A673 (cell line): ENCODE data around the gene FLOT2. TPM values are rescaled to one million over a fixed set of nuclear protein-coding genes. Genes with fewer than 3 reads are reported as not detected.

ENCODE experiments used
- BruUV-seq: library from RNA; stranded (reverse); fragments of 400-500 nt; replicated peaks from 2 replicates; lab custom pipeline; 2021; lab: Mats Ljungman, UMichigan
- CTCF ChIA-PET: fragments of 300-600 bp; sonication (Branson Sonifier 250); formaldehyde crosslinking; loops from one replicate; lab custom pipeline; 2022; ENCODE audit warnings: antibody characterized with exemption; lab: Charles Lee
- POLR2A ChIA-PET: fragments of 300-600 bp; sonication (Branson Sonifier 250); formaldehyde crosslinking; loops from one replicate; lab custom pipeline; 2022; ENCODE audit warnings: antibody characterized with exemption; ENCODE audit not compliant: low non-redundant PET; lab: Charles Lee
- DNase-seq: peaks from one replicate; pipeline ENCODE4 v3.0.0-alpha.2; 2015; ENCODE audit warnings: low spot score
- H3K27ac ChIP-seq: fragments of 200-600 bp; sonication (generic); 2 replicates; pipeline ENCODE4 v1.5.1; 2016; ENCODE audit warnings: mixed run types, low read depth, mild to moderate bottlenecking, mixed read lengths, antibody characterized with exemption, low read length; ENCODE audit not compliant: poor library complexity, severe bottlenecking
- H3K27me3 ChIP-seq: fragments of 200-600 bp; sonication (generic); replicated peaks from 2 replicates; pipeline ENCODE4 v1.6.1; 2017; ENCODE audit warnings: mixed run types, low read depth, mild to moderate bottlenecking, mixed read lengths, antibody characterized with exemption, low read length; ENCODE audit not compliant: insufficient read depth, poor library complexity
- H3K36me3 ChIP-seq: fragments of 200-600 bp; sonication (generic); 2 replicates; pipeline ENCODE4 v1.6.1; 2016; ENCODE audit warnings: mixed run types, mild to moderate bottlenecking, mixed read lengths, antibody characterized with exemption, low read length; ENCODE audit not compliant: insufficient read depth, poor library complexity, severe bottlenecking
- H3K4me1 ChIP-seq: fragments of 200-600 bp; sonication (generic); 2 replicates; pipeline ENCODE4 v1.6.1; 2017; ENCODE audit warnings: mixed run types, mild to moderate bottlenecking, mixed read lengths, antibody characterized with exemption, low read length; ENCODE audit not compliant: insufficient read depth, poor library complexity, severe bottlenecking
- H3K4me3 ChIP-seq: fragments of 200-600 bp; sonication (generic); 2 replicates; pipeline ENCODE4 v1.5.1; 2016; ENCODE audit warnings: low read depth, mixed run types, mild to moderate bottlenecking, mixed read lengths, low read length; ENCODE audit not compliant: poor library complexity, severe bottlenecking
- H3K9me3 ChIP-seq: fragments of 200-600 bp; sonication (generic); 2 replicates; pipeline ENCODE4 v1.6.1; 2016; ENCODE audit warnings: mixed run types, low read depth, mild to moderate bottlenecking, mixed read lengths, antibody characterized with exemption, low read length; ENCODE audit not compliant: poor library complexity, severe bottlenecking
- EZH2 ChIP-seq: fragments of 200-600 bp; sonication (generic); IDR thresholded peaks from 2 replicates; pipeline ENCODE4 v1.6.1; 2017; ENCODE audit warnings: borderline replicate concordance, low read depth, mild to moderate bottlenecking, mixed read lengths, antibody characterized with exemption, low read length; ENCODE audit not compliant: poor library complexity, severe bottlenecking
- intact Hi-C: fragments of 100-400 bp; cut with micrococcal nuclease; formaldehyde crosslinking; loops from one replicate; pipeline ENCODE4 v1.10.0; 2022; ENCODE audit not compliant: unreplicated experiment
- total RNA-seq: library from RNA; stranded (reverse); gene quantifications from 2 replicates; pipeline ENCODE4 v1.2.3, GENCODE V29; 2021
- TF ChIP-seq, protein P1 (sequence below): fragments of 300-800, 200-600 bp; sonication (generic); conservative IDR thresholded peaks from 2 replicates; pipeline ENCODE4 v1.5.1; 2017; ENCODE audit warnings: low read depth, mild to moderate bottlenecking, antibody characterized with exemption, low read length, moderate library complexity, mixed read lengths

FLOT2 gene
- total RNA-seq, 1 experiment from 2014 or later: 79.1 TPM

DNA sequence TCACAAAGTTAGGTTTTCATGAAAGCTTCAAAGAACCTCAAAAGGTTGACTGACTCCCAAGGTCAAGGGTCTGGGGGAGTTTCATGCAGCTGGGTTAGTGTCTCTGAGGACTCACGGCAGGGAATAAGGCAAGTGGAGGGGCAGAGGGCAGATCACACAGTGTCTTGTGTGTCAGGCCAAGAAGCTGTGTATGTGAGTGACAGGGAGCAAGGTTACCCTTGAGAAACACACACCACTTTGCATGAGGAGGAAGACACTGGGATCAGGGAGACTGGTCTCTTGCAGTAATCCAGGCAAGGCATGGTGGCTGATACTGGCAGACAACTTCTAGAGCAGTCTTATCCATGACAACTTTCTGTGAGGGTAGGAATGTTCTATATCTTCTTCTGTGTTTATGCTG lies 6.3 kb downstream of the FLOT2 start:
- no peak overlapping the region for H3K4me3 ChIP-seq
- POLR2A ChIA-PET: no interaction called here
- intact Hi-C loops: no loop called here
- H3K9me3 ChIP-seq: no peaks in the 10 kb centered on the region
- H3K36me3 ChIP-seq: no peaks in the 10 kb centered on the region
- CTCF ChIA-PET: no interaction called here
- BruUV-seq: no TSS peak
- H3K4me1 ChIP-seq: peaks cover 20% of the 10 kb centered on the region
- no peak for DNase-seq
- H3K27ac ChIP-seq: no peak overlapping the region
- TF ChIP-seq, protein P1, sequence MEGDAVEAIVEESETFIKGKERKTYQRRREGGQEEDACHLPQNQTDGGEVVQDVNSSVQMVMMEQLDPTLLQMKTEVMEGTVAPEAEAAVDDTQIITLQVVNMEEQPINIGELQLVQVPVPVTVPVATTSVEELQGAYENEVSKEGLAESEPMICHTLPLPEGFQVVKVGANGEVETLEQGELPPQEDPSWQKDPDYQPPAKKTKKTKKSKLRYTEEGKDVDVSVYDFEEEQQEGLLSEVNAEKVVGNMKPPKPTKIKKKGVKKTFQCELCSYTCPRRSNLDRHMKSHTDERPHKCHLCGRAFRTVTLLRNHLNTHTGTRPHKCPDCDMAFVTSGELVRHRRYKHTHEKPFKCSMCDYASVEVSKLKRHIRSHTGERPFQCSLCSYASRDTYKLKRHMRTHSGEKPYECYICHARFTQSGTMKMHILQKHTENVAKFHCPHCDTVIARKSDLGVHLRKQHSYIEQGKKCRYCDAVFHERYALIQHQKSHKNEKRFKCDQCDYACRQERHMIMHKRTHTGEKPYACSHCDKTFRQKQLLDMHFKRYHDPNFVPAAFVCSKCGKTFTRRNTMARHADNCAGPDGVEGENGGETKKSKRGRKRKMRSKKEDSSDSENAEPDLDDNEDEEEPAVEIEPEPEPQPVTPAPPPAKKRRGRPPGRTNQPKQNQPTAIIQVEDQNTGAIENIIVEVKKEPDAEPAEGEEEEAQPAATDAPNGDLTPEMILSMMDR: no peak
- no peak for TF ChIP-seq EZH2
- no peaks in the 10 kb centered on the region for H3K27me3 ChIP-seq

DNA sequence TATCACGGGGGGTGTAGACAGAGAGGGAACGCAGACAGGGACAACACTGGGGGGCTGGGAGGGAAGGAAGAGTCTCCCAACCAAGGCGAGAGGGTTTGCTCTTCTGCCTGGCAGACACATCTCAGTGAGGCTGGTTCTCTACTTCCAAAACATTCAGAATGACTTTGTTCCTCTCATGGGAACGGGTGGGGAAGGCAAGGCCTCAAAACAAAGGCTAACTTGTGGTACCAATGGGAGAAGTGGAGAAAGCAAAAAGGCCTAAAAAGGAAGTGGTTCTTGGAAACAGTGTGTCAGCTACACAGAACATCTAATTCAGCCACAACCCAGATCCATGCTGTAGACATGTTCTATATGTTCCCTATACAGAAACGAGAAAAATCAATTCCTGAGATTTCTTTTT lies 7.5 kb downstream of the FLOT2 start:
- ChIA-PET POLR2A (no interaction called here), CTCF (no interaction called here)
- Histone ChIP-seq H3K27ac (no peak overlapping the region), H3K4me1 (peaks cover 11% of the 10 kb centered on the region), H3K4me3 (no peak overlapping the region), H3K36me3 (no peaks in the 10 kb centered on the region), H3K9me3 (no peaks in the 10 kb centered on the region), H3K27me3 (no peaks in the 10 kb centered on the region)
- intact Hi-C loops: no loop called here
- no TSS peak for BruUV-seq
- TF ChIP-seq, protein P1: no peak
- DNase-seq: no peak

DNA sequence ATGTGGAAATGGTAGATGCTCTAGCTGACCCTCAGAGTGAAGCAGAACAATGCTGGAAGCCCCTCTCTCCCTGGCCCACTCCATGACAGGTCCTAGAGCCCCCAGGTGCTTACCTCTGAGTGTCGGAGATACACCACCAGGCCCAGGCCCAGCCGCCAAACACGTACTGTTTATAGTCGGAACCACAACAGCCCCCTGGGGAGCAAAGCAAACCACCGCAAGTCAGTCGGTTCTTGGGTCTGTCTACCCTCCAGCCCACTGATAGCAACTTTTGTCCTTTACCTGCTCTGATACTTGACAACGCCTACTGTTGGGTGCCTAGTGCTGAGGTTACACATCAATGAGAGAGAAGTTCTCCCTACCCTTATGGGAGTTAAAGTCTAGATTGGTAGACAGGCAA lies 8.7 kb downstream of the FLOT2 start:
- H3K4me3 ChIP-seq: no peak overlapping the region
- no TSS peak for BruUV-seq
- no peaks in the 10 kb centered on the region for H3K36me3 ChIP-seq
- no peak for TF ChIP-seq EZH2
- TF ChIP-seq, protein P1: no peak
- CTCF ChIA-PET: no interaction called here
- no peak for DNase-seq
- H3K9me3 ChIP-seq: no peaks in the 10 kb centered on the region
- H3K27ac ChIP-seq: no peak overlapping the region
- intact Hi-C loops: no loop called here
- H3K4me1 ChIP-seq: peaks cover 10% of the 10 kb centered on the region
- POLR2A ChIA-PET: interaction anchor here (0.6 kb wide), 1 partner anchor 178 kb away, joined by 3 read pairs; no protein-coding TSS in a partner anchor
- H3K27me3 ChIP-seq: no peaks in the 10 kb centered on the region
